H9 (cell line): ENCODE data around the gene ZIK1. TPM values are rescaled to one million over a fixed set of nuclear protein-coding genes. Genes with fewer than 3 reads are reported as not detected.

ENCODE experiments used
- DNase-seq: peaks from one replicate; pipeline ENCODE4 v3.0.0-alpha.2; 2017
- H2AFZ ChIP-seq: one replicate; pipeline ENCODE4 v1.6.1; 2013; ENCODE audit warnings: mild to moderate bottlenecking, low read length, control low read depth, moderate library complexity
- H2AK5ac ChIP-seq: 2 replicates; pipeline ENCODE4 v1.6.1; 2013; ENCODE audit warnings: low read length, control low read depth, mixed read lengths; ENCODE audit not compliant: insufficient read length
- H2BK120ac ChIP-seq: one replicate; pipeline ENCODE4 v1.6.1; 2013; ENCODE audit warnings: low read depth, mild to moderate bottlenecking, low read length, control low read depth, inconsistent platforms; ENCODE audit not compliant: poor library complexity, severe bottlenecking
- H2BK12ac ChIP-seq: 2 replicates; pipeline ENCODE4 v1.6.1; 2013; ENCODE audit warnings: low read length, control low read depth, mixed read lengths, low read depth; ENCODE audit not compliant: insufficient read length
- H2BK15ac ChIP-seq: 2 replicates; pipeline ENCODE4 v1.6.1; 2013; ENCODE audit warnings: low read depth, low read length, control low read depth
- H2BK20ac ChIP-seq: one replicate; pipeline ENCODE4 v1.6.1; 2013; ENCODE audit warnings: low read depth, mild to moderate bottlenecking, low read length, control low read depth, inconsistent platforms; ENCODE audit not compliant: poor library complexity, severe bottlenecking
- H2BK5ac ChIP-seq: 2 replicates; pipeline ENCODE4 v1.6.1; 2013; ENCODE audit warnings: low read length, control low read depth, mixed read lengths; ENCODE audit not compliant: insufficient read length
- H3K14ac ChIP-seq: 2 replicates; pipeline ENCODE4 v1.6.1; 2013; ENCODE audit warnings: low read length, control low read depth; ENCODE audit not compliant: insufficient read depth
- H3K18ac ChIP-seq: 2 replicates; pipeline ENCODE4 v1.6.1; 2013; ENCODE audit warnings: low read depth, mild to moderate bottlenecking, mixed read lengths, low read length, control low read depth; ENCODE audit not compliant: insufficient read length
- H3K23ac ChIP-seq: 2 replicates; pipeline ENCODE4 v1.6.1; 2013; ENCODE audit warnings: low read length, control low read depth, mixed read lengths, low read depth; ENCODE audit not compliant: insufficient read length
- H3K23me2 ChIP-seq: 2 replicates; pipeline ENCODE4 v1.6.1; 2013; ENCODE audit warnings: low read depth, mild to moderate bottlenecking, mixed read lengths, low read length, control low read depth; ENCODE audit not compliant: insufficient read length, poor library complexity, severe bottlenecking
- H3K27ac ChIP-seq: 2 replicates; pipeline ENCODE4 v1.5.1; 2013; ENCODE audit warnings: low read length, control low read depth, mixed read lengths, low read depth; ENCODE audit not compliant: insufficient read length
- H3K27me3 ChIP-seq: 2 replicates; pipeline ENCODE4 v1.6.1; 2013; ENCODE audit warnings: low read length, control low read depth, inconsistent platforms; ENCODE audit not compliant: insufficient read depth
- H3K4ac ChIP-seq: 2 replicates; pipeline ENCODE4 v1.6.1; 2013; ENCODE audit warnings: low read depth, mild to moderate bottlenecking, control low read depth, inconsistent platforms, low read length, moderate library complexity
- H3K4me1 ChIP-seq: 2 replicates; pipeline ENCODE4 v1.6.1; 2013; ENCODE audit warnings: low read length, control low read depth, inconsistent platforms; ENCODE audit not compliant: insufficient read depth
- H3K4me2 ChIP-seq: 2 replicates; pipeline ENCODE4 v1.6.1; 2013; ENCODE audit warnings: low read length, control low read depth, mixed read lengths; ENCODE audit not compliant: insufficient read length, insufficient read depth
- H3K56ac ChIP-seq: 2 replicates; pipeline ENCODE4 v1.6.1; 2013; ENCODE audit warnings: low read depth, mild to moderate bottlenecking, mixed read lengths, low read length, control low read depth; ENCODE audit not compliant: insufficient read length
- H3K79me1 ChIP-seq: 2 replicates; pipeline ENCODE4 v1.6.1; 2013; ENCODE audit warnings: low read depth, mild to moderate bottlenecking, moderate library complexity, low read length, control low read depth, inconsistent platforms; ENCODE audit not compliant: insufficient read depth, poor library complexity, severe bottlenecking
- H3K79me2 ChIP-seq: 2 replicates; pipeline ENCODE4 v1.6.1; 2013; ENCODE audit warnings: low read length, control low read depth, inconsistent platforms; ENCODE audit not compliant: insufficient read depth
- H3K9ac ChIP-seq: 2 replicates; pipeline ENCODE4 v1.6.1; 2013; ENCODE audit warnings: low read length, control low read depth, mixed read lengths; ENCODE audit not compliant: insufficient read length; ENCODE audit errors: extremely low read depth
- H3K9me3 ChIP-seq: one replicate; pipeline ENCODE4 v1.6.1; 2013; ENCODE audit warnings: low read depth, low read length, inconsistent platforms; ENCODE audit not compliant: control insufficient read depth
- H3T11ph ChIP-seq: one replicate; pipeline ENCODE4 v1.6.1; 2013; ENCODE audit warnings: mild to moderate bottlenecking, low read length, control low read depth, inconsistent platforms
- H4K20me1 ChIP-seq: one replicate; pipeline ENCODE4 v1.6.1; 2013; ENCODE audit not compliant: control insufficient read depth, insufficient read length, insufficient read depth
- H4K5ac ChIP-seq: 2 replicates; pipeline ENCODE4 v1.6.1; 2013; ENCODE audit warnings: low read depth, mild to moderate bottlenecking, mixed read lengths, low read length, control low read depth; ENCODE audit not compliant: insufficient read length
- H4K8ac ChIP-seq: replicated peaks from 2 replicates; pipeline ENCODE4 v1.6.1; 2013; ENCODE audit warnings: low read length, control low read depth, mixed read lengths, low read depth; ENCODE audit not compliant: insufficient read length
- H4K91ac ChIP-seq: 2 replicates; pipeline ENCODE4 v1.6.1; 2013; ENCODE audit warnings: low read depth, mild to moderate bottlenecking, moderate library complexity, mixed read lengths, low read length, control low read depth; ENCODE audit not compliant: insufficient read length
- H3K27ac Mint-ChIP-seq, 3 experiments: 2 replicates in 2 of 3; 3 replicates in 1 of 3; pipeline ENCODE4 v1.8.0; 2020 to 2021; ENCODE audit warnings: mixed read lengths in 3 of 3, mild to moderate bottlenecking in 1 of 3, moderate library complexity in 1 of 3
- H3K27me3 Mint-ChIP-seq: 2 replicates; pipeline ENCODE4 v1.8.0; 2021; ENCODE audit warnings: low read depth, mild to moderate bottlenecking, moderate library complexity, mixed read lengths
- H3K36me3 Mint-ChIP-seq, 3 experiments: 2 replicates in 2 of 3; 3 replicates in 1 of 3; pipeline ENCODE4 v1.8.0; 2020 to 2021; ENCODE audit warnings: low read depth in 3 of 3, mixed read lengths in 3 of 3; ENCODE audit not compliant: insufficient read depth in 1 of 3
- H3K4me1 Mint-ChIP-seq, 2 experiments: 2 replicates each; pipeline ENCODE4 v1.8.0; 2020; ENCODE audit warnings: mixed read lengths in 2 of 2
- H3K4me3 Mint-ChIP-seq, 2 experiments: 2 replicates in 1 of 2; 3 replicates in 1 of 2; pipeline ENCODE4 v1.8.0; 2020 to 2021; ENCODE audit warnings: mild to moderate bottlenecking in 2 of 2, mixed read lengths in 2 of 2, moderate library complexity in 1 of 2
- H3K9me3 Mint-ChIP-seq, 2 experiments: 2 replicates in 1 of 2; 3 replicates in 1 of 2; pipeline ENCODE4 v1.8.0; 2020; ENCODE audit warnings: mild to moderate bottlenecking in 2 of 2, mixed read lengths in 2 of 2, moderate library complexity in 1 of 2
- WGBS: extraction: QIAGEN DNeasy Blood & Tissue Kit; methylation state at CpG from one replicate; pipeline ENCODE4 v1.1.7; 2013; ENCODE audit warnings: missing lambda C conversion rate, low lambda C conversion rate, mixed read lengths; ENCODE audit not compliant: insufficient read length; ENCODE audit errors: extremely low coverage; 5-methylcytosine and 5-hydroxymethylcytosine counted together
- total RNA-seq: library from RNA; stranded (reverse); gene quantifications from 2 replicates; pipeline ENCODE4 v1.2.1, GENCODE V29; 2021
- TF ChIP-seq, protein P1 (sequence below): fragments of 200-600 bp; sonication (generic); conservative IDR thresholded peaks from 3 replicates; pipeline ENCODE4 v1.8.0; 2021; ENCODE audit warnings: antibody characterized with exemption, mild to moderate bottlenecking

ZIK1 gene
- total RNA-seq, 1 experiment from 2014 or later, result 27.8 TPM

DNA sequence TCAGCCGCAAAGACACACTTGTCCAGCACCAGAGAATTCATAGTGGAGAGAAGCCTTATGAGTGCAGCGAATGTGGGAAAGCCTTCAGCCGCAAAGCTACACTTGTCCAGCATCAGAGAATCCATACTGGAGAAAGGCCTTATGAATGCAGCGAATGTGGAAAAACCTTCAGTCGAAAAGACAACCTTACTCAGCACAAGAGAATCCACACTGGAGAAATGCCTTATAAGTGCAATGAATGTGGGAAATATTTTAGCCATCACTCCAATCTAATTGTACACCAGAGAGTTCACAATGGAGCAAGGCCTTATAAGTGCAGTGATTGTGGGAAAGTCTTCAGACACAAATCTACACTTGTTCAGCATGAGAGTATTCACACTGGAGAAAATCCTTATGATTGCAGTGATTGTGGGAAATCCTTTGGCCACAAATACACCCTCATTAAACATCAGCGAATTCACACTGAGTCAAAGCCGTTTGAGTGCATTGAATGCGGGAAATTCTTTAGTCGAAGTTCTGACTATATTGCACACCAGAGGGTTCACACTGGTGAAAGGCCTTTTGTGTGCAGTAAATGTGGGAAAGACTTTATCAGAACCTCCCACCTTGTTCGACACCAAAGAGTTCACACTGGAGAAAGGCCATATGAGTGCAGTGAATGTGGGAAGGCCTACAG lies 36.9 kb downstream of the ZIK1 start:
- Mint-ChIP-seq H3K4me3 (no peak overlapping the region), H3K27ac (no peak overlapping the region), H3K27me3 (no peaks in the 10 kb centered on the region; the same call in none of the 2 replicates), H3K36me3 (peaks cover 94 to 98% (median 97%) of the 10 kb centered on the region in 3 experiments), H3K4me1 (no peaks in the 10 kb centered on the region), H3K9me3 (peaks cover 93 to 98% of the 10 kb centered on the region in 2 experiments)
- Histone ChIP-seq H4K5ac (no peak overlapping the region), H2BK15ac (no peak overlapping the region), H3K18ac (no peak overlapping the region), H3K4ac (no peak overlapping the region), H2BK20ac (no peak overlapping the region), H3K9ac (no peak overlapping the region), H4K20me1 (no peaks in the 10 kb centered on the region), H2BK5ac (no peak overlapping the region), H4K8ac (no peak overlapping the region), H3T11ph (no peak overlapping the region), H3K56ac (no peak overlapping the region), H3K23me2 (no peaks in the 10 kb centered on the region), H3K27me3 (no peaks in the 10 kb centered on the region), H3K9me3 (peaks cover 71% of the 10 kb centered on the region), H3K27ac (no peak overlapping the region), H2BK120ac (no peak overlapping the region), H3K79me2 (peaks cover 32% of the 10 kb centered on the region; the same call in 1 of the 2 replicates), H3K23ac (no peak overlapping the region), H3K4me1 (no peaks in the 10 kb centered on the region), H3K14ac (no peak overlapping the region), H2AFZ (no peak overlapping the region), H2AK5ac (no peak overlapping the region), H4K91ac (no peak overlapping the region), H3K79me1 (peaks cover 10% of the 10 kb centered on the region), H2BK12ac (no peak overlapping the region), H3K4me2 (no peak overlapping the region)
- TF ChIP-seq, protein P1, sequence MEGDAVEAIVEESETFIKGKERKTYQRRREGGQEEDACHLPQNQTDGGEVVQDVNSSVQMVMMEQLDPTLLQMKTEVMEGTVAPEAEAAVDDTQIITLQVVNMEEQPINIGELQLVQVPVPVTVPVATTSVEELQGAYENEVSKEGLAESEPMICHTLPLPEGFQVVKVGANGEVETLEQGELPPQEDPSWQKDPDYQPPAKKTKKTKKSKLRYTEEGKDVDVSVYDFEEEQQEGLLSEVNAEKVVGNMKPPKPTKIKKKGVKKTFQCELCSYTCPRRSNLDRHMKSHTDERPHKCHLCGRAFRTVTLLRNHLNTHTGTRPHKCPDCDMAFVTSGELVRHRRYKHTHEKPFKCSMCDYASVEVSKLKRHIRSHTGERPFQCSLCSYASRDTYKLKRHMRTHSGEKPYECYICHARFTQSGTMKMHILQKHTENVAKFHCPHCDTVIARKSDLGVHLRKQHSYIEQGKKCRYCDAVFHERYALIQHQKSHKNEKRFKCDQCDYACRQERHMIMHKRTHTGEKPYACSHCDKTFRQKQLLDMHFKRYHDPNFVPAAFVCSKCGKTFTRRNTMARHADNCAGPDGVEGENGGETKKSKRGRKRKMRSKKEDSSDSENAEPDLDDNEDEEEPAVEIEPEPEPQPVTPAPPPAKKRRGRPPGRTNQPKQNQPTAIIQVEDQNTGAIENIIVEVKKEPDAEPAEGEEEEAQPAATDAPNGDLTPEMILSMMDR, result no peak
- no CpG with 5 or more reads among the region's 10 CpGs for WGBS
- no peak for DNase-seq
